Endothelial cell of hepatic sinusoid (primary cell): ENCODE results near the gene ANKRD44.
"Not testable (repeated sequence)": the region's sequence is repeated elsewhere in the genome, so short reads cannot be mapped to it uniquely, and the experiment has no call there.

ENCODE experiments used
- in situ Hi-C: cut with HindIII; loops from 2 replicates; pipeline ENCODE4 v1.10.0; 2017; ENCODE audit warnings: low sequenced_read_pairs

ANKRD44 gene

GRCh38 chr2:197008741-197009341, 301.7 kb downstream of the ANKRD44 start:
- in situ Hi-C loops: not testable (repeated sequence)

- in situ Hi-C loops: no loop called here
These were observed 302.6 kb downstream of the ANKRD44 start for GRCh38 chr2:197007716-197008628.

GRCh38 chr2:197001921-197002320, 308.7 kb downstream of the ANKRD44 start:
- in situ Hi-C loops: no loop called here

- in situ Hi-C loops: no loop called here
These were observed 314.7 kb downstream of the ANKRD44 start for GRCh38 chr2:196995757-196996314.

DNA sequence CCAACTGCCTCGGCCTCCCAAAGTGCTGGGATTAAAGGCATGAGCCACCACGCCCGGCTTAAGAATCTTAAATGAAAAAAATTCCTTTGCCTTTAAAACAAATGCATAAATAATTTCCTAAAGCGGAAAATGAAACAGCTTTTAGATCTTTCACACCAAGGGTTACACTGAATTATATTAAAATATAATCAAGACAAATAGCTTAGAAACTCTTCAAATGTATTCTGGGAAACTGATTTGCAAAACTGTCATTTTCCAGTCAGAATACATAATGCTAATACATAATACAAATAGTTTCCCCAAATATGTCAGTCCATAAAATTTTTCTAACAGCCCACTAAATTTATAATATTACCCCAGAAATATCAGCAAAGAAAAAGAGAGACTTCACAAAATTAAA, 315.8 kb downstream of the ANKRD44 start:
- in situ Hi-C loops: no loop called here

DNA sequence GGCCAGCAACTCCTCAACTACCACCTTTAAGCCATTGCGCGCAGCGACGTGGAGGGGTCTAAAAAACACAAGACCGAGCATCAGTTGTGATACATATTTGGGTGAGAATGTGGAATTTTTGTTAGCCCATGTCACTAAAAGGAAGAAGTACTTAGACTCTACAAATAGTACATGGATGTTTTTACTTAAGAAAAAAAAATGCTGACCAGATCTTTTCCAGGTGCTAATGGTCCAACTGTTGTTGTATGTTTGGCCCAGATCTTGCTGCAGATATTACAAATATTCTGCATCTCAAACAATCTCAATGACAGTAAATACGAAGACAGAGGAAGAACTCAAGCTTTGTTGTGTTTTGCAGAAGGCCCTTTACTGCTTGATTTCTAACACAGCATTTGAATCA, 317.0 kb downstream of the ANKRD44 start:
- in situ Hi-C loops: no loop called here

DNA sequence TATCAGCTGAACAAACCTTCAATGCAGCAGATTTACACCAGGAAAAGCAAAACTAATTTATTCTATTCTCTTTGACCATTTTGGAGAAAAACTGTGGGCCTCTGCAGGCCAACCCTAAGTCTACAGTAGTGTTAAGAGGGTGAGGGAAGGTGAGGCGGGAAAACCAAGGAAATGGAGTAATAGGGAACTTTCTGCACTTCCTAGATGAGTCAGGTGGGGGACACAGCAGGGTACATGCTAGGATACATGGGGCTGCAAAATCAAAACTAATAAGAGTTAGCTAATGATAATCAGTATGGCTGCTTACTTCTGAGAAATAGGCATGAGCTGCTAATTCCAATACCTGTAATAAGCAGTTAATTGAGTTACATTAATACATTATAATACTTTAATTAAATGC, 318.1 kb downstream of the ANKRD44 start:
- in situ Hi-C loops: no loop called here

DNA sequence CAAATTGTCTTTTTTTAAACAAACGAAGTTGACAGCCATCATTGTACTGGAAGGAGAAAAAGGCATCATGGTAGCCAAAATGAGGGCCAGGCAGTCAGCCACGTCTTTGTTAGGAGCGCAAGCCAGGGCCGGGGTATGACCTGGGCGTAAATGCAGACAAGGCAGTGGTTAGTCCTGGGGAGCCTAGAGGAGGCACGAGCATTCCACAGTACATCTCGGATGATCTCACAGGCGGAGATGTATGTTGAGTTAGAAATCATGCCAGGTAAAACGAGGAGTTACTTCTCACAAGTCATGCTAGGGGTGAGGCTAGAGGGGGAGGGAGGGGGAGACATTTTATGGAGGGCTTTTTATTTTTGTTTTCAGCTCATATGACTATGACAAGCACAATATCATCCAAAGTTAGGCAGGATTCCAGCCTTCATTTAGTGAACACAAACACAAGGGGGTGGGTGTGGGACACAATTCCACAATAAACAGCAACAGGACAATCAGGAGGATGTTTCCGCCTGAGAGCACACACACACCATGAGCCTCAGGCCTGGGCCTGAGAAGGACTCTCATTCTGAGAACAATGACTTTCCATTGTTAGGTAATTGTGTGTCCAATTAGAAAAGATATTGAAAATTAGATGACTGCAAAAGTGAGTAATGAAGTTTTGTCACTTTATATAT, 319.7 kb downstream of the ANKRD44 start:
- in situ Hi-C loops: no loop called here

DNA sequence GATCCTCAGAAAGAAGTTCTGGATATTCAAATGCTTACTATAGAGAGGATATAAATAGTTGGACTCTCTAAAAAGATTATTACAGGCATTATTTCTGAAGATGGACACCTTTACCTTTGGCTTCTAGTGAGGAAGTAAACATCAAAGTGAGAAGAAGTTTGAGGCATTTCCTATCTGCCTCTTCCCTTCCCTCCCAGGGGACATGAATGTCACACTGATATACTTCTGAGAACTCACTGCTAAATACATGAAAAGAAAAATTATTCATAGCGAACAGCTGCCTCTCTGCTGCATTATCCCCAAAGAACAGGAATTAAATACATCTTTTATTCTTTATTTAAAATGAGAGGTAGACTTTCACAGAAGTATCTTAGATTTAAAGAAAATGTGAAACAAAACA, 320.5 kb downstream of the ANKRD44 start:
- in situ Hi-C loops: no loop called here

GRCh38 chr2:196989496-196989895, 321.1 kb downstream of the ANKRD44 start:
- in situ Hi-C loops: no loop called here

- in situ Hi-C loops: no loop called here
These were observed 321.9 kb downstream of the ANKRD44 start for GRCh38 chr2:196988639-196989038.

DNA sequence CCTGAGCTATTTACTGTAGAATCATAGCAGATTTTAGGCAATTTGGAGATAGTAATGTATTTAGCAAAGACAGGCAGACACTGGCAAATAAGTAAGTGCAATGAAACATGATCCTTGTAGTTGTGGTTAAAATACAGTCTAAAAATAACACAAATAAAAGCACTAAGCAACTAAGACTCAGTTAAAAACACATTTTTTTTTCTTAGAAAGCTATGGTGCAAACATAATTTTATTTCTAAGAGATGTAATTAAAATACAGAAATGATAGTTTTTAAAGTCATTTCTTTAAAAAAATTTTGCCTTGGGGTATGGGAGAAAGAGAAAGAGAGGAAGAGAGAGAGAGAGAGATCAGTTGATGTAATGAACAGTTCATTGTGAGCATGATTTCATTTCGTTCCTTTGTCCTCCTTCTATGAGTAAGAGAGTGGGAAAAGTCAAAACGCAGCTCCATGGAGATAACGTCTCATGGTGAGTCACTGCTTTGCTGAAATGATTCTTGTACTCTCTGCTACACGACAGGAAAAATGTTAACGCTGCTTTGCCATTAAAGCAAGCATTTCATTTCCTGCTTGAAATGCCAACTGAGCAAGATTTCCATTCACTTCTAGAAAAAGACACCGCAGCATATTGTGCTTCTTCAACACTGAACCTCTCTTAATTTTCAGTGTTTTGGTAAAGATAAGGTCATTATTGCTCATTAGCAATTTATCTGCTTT, 322.8 kb downstream of the ANKRD44 start:
- in situ Hi-C loops: no loop called here

DNA sequence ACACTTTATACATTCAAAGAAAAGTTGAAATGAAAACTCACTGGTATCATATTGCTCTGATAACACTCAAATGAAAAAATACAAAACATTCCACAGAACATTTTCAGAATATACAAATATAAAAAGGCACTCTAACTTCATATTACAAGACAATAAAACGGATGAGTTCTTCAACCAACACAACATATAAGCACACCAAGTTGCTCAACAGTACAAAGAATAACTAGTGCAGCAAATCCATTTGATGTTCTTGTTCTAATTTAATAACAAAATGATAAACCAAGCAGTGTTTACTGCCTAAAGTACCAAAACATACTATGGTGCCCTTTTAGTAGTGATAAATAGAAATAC, 323.3 kb downstream of the ANKRD44 start:
- in situ Hi-C loops: no loop called here

DNA sequence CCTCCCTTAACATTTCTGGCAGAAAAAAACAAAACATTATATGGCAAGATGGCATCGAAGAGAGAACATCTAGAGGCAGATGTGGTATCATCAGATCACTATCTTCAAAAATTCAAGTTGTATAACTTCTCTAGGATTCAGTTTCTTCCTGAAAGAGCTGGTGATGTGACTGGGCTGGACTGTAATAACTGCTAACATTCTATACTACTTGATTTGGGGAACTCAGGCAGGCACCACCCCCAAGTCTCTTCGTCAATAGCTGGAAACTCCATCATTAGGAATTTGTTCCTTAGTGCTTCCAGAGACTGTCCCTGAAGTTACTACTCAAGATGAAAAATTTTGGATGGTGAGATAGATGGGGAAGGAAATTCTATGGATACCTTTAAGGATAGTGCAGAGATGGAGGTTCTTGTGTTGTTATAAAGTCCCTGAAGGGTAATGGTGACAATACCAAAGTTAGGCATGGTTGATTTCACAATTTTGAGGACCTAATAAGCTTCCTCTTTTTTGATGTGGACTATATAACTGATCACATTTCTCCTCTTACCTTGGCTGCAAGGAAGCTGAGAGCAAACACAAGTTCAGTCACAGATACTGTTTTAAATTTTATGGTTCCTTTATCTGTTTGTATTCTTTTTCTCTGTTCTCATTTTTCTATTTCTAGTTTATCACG, 324.9 kb downstream of the ANKRD44 start:
- in situ Hi-C loops: no loop called here

- in situ Hi-C loops: no loop called here
These were observed 325.7 kb downstream of the ANKRD44 start for GRCh38 chr2:196984903-196985302.

DNA sequence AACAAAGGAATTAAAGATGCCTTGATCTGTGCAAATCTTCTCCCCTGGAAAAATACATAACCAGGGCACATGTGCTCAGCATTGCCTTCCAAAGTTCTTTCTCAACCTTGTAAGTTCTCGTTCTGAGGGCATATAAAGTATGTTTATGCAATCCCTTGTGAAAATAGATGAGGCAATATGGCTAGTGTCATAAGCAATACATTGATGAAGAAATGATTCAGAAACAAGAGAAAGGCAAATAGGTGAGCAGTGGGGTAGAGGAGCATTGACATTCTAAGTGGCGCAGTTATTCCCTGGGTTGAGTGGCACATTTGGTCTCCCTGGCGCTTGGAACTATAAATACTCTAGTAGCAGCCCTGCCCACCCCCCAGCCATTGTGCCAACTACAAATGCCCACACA, 326.6 kb downstream of the ANKRD44 start:
- in situ Hi-C loops: no loop called here

GRCh38 chr2:196980473-196980872, 330.1 kb downstream of the ANKRD44 start:
- in situ Hi-C loops: no loop called here

DNA sequence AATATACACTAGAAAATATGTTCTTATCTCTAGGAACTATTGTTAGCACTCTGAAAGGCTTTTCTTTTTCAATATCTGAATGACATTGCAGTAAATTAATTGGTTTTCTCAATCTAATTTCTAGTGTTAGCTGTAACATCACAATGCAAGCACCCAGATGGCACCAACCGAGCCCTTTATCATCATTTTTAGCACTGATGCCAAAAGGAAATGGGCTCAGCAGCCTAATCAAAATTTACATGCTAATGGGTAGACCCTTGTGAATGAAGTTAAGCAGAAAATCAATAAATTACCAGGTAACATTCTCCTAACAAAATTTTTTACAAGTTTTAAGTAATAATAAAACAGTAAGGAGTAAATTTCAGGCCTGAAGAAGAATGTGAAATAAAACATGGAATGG, 330.6 kb downstream of the ANKRD44 start:
- in situ Hi-C loops: no loop called here

- in situ Hi-C loops: no loop called here
These were observed 333.1 kb downstream of the ANKRD44 start for GRCh38 chr2:196977507-196977906.

DNA sequence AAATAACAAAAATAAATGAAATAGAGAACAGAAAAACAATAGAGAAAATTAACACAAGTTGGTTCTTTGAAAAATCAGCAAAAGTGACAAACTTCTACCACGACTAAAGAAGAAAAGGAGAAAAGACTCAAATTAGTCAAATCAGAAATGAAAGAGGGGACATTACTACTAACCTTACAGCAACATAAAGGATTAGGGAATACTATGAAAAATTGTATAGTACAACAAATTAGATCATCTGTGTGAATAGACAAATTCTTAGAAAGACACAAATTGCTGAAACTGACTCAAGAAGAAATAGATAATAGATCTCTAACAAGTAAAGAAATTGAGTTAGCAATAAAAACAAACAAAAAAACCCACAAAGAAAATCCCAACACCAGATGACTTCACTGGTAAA, 335.6 kb downstream of the ANKRD44 start:
- in situ Hi-C loops: no loop called here
